Eye (tissue), 1 donor: ENCODE results near the gene HELZ.
A peak's percentile ranks its signal among the peaks of the same experiment; 100 is the strongest.
"Not testable (repeated sequence)": the region's sequence is repeated elsewhere in the genome, so short reads cannot be mapped to it uniquely, and the experiment has no call there.

ENCODE experiments used
- DNase-seq: peaks from one replicate; pipeline ENCODE4 v3.0.0-alpha.2; 2015

Gene HELZ

DNA sequence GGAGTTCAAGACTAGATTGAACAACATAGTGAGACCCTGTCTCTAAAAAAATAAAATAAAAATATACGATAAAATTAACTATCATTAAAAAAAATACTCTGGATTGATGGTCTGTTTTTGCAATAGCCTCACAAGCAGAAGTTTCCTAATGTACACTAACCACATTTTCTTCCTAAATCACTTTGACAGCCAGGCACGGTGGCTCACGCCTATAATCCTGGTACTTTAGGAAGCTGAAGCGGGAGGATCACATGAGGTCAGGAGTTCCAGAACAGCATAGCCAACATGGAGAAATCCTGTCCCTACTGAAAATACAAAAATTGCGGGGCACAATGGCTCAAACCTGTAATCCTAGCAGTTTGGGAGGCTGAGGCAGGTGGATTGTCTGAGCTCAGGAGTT is 64.7 kb downstream of the HELZ start:
- DNase-seq: no peak

GRCh38 chr17:67178555-67178954 is 66.4 kb downstream of the HELZ start:
- no peak for DNase-seq

- DNase-seq: no peak
Measured at GRCh38 chr17:67177732-67178131, 67.3 kb downstream of the HELZ start.

- DNase-seq: no peak
Measured at GRCh38 chr17:67174190-67174589, 70.8 kb downstream of the HELZ start.

GRCh38 chr17:67171560-67171959 is 73.4 kb downstream of the HELZ start:
- no peak for DNase-seq

DNA sequence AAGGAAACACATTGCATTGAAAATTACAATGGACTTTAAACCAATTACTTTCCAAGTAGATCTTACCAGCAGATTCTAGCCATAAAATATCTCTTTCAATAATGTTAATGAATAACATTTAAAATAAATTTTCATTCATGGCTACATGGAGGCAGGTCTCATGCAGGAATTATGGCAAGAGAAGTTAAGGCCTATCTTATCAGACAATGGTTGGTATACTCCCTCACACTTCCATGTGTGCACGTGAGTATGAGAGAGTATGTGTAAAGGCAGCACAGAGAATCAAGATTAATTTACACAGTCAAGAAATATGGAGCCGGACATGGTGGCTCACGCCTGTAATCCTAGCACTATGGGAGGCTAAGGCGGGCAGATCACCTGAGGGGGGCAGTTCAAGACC is 76.5 kb downstream of the HELZ start:
- no peak for DNase-seq

DNA sequence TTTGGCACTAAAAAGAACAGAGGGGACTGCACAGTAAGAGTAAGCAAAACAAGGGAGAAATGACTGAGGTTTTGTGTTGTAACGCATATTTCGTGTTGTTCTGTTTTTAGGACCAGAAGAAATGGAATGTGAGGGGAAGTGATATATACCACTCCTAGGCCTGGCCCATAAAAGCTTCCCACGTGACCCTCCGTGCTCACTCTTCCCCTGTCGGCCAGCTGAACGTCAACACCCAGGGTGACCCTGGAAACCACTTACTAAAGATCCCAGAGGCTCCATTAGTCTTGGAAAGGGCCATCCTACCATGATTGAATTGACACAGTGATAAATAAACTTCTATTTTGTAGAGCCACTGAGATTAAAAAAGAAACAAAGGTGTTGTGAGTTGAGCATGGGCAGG is 79.8 kb downstream of the HELZ start:
- no peak for DNase-seq

GRCh38 chr17:67164302-67164701 is 80.7 kb downstream of the HELZ start:
- DNase-seq: no peak

DNA sequence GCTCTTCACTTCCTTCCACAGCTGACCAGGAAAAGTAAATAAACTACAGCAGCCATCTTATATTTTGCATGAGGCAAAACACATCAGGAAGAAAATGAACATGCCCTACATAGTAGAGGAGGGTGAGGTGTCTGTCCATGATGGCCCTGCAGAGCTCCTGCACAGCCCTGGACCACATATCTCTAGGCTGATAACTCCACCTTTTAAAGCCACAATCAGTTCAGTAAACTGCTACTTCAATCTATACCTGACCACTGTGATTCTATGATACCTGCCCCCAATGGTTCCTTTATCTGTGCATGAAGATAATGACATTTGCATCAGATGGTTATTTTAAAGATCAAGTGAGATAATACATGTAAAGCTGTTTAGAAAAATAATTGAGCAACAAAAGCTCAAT is 82.2 kb downstream of the HELZ start:
- DNase-seq: no peak

- DNase-seq: no peak
Measured at GRCh38 chr17:67161573-67161972, 83.4 kb downstream of the HELZ start.

- DNase-seq: no peak
Measured at GRCh38 chr17:67160791-67161190, 84.2 kb downstream of the HELZ start.

DNA sequence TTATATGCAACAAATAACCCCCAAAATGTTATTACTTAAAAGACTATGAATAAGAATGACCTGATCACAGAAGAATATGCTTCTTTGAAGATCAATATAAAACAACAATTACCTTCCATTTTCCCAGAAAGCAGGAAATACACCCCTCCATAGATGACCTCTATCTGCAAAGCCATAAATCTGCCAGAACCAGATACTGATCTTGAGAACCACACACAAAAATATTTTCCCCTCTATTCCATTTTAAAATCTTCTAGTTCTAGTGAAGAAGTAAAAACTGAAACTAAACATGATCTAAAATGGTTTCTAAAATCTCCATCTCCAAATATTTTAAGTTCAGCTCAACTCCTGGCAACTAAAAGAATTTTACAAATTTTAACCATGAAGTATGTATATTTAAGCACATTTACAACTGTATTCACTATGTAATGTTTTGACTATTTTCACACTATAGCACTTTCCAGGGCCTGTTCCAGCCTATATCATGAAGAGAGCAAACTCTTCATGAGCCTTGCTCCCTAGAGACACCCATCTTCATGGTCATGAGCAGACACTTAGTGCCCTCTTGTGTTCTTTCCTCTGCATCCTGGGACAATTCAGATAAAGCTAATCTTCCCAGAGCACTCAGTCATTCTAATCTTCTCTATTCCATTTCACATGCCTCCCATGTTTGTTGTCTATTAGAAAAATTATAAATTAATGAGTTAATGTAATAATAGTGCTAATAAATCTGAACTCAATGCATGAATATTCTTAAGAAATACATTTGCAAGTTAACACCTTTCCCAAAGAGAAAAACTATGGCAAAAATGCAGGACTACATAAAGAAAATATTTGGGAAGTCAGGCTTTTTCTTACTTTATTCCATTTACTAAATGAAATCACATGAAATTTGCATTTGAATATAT is 87.0 kb downstream of the HELZ start:
- peak; percentile 73 for DNase-seq

DNA sequence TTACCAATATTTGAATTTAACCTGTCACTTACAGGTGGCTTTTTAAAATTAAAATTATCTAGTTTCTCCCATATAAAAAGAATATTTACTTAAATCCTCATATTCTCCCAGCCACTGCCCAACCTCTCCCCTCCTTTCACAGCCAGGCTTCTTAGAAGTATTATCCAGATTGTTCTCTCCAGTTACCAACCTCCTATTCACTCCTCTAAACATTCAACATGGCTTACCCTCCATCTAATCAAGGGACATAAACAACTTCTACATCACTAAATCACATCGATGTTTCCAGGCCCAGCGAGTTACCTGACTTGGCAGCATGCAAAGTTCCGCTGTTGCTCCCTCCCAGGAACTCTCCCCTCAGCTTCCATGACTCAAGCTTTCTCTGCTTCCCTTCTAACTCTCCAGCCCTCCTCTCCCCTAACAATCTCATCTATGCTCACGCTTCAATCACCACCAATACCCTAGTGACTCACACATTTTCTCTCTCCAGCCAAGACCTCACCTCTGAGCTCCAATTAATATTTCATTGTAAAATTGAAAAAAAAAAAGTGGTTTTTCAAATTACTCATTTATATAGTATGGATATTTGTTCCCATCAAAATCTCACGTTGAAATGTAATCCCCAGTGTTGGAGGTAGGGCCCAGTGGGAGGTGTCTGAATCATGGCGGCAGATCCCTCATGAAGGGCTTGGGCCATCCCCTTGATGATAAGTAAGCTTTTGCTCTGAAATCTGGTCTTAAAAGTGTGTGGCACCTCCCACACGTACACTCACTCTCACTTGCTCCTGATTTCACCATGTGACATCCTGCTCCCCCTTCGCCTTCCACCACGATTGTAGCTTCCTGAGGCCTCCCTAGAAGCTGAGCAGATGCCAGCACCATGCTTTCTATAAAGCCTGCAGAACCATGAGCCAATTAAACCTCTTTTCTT is 88.5 kb downstream of the HELZ start:
- no peak for DNase-seq

- no peak for DNase-seq
Measured at GRCh38 chr17:67152824-67153223, 92.2 kb downstream of the HELZ start.

DNA sequence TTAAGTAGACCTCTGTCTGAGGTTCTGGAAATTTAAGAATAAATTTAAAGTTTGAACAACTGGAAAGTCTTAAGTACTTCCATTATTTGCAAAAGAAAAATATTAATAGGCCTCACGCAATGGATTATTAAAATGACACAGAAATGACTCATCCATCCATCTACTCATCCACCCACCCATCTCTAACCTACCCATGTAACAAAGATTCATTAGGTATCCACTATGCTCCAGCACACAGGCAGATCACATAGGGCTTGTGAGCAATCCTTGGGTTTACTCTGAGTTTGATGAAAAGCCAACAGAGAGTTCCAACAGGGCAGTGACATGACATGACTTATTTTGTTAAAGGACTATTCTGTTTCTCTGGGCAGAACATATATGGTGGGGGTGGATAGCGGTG is 93.3 kb downstream of the HELZ start:
- DNase-seq: no peak

DNA sequence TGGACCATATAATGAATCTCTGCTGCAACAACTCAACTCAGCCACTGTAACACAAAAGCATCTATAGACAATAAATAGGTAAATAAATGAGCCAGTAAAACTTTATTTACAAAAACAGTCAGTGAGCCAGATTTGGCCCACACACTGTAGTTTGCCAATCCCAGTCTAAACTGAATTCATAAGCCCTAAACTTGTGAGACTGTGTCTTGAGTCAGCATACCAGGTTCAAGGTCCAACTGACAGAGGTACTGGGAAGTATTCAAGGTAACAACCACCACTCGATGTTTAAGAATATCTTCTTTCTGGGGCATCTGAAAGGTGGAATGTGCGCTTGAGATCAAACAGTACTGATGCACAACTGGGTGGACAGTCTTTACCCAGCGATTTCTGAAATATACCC is 94.2 kb downstream of the HELZ start:
- no peak for DNase-seq

GRCh38 chr17:67148352-67148751 is 96.6 kb downstream of the HELZ start:
- DNase-seq: no peak

DNA sequence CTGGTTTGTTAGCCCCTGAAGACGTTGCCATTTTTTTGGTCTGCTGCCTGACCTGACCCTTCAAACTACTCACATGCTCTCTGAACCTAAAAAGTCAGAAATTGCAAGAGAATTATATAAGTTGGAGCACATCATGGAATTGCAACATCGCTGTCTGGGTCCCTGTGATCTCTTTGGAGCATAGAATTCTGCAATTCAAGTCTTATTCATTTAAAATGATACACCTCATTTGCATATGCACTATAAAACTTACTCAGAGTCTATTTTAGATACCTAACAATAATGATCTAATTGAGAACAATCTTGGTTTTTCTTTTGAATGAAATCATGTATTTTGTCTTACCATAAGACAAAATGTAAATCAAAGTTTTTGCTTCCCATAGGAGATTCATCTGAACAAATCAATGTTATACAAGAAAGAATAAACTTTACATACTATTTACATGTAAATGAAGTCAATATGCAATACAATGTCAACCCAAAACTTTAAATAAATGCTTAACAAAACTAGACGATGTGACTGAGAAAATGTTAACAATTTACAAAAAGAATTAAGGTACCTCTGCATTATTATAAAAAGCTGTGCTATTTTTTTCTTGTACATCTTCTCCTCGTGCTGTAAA is 99.7 kb downstream of the HELZ start:
- DNase-seq: no peak

DNA sequence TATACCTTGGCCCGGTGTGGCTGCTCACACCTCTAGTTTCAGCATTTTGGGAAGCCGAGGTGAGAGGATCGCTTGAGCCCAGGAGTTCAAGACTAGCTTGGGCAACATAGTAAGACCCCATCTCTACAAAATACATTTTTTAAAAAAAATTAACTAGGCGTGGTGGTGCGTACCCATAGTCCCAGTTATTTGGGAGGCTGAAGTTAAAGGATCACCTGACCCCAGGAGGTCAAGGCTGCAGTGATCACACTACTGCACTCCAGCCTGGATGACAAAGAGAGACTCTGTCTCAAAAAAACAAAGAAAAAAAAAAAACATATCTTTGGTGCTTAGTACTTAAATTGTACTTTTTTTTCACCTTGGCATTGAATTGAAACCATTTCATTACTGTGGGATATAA is 101.7 kb downstream of the HELZ start:
- DNase-seq: no peak

DNA sequence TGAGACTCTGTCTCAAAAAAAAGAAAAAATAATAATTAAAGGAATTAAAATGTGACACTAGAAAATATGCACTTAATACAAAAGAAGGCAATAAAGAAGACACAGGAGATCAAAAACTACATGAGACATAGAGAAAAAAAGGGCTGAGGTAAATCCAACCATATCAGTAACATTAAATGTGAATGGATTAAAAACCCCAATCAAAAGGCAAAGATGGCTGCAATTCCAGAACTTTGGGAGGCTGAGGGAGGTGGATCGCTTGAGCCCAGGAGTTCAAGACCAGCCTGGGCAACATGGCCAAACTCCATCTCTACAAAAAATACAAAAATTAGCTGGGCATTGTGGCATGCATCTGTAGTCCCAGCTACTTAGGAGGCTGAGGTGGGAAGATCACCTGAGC is 103.0 kb downstream of the HELZ start:
- DNase-seq: not testable (repeated sequence)

DNA sequence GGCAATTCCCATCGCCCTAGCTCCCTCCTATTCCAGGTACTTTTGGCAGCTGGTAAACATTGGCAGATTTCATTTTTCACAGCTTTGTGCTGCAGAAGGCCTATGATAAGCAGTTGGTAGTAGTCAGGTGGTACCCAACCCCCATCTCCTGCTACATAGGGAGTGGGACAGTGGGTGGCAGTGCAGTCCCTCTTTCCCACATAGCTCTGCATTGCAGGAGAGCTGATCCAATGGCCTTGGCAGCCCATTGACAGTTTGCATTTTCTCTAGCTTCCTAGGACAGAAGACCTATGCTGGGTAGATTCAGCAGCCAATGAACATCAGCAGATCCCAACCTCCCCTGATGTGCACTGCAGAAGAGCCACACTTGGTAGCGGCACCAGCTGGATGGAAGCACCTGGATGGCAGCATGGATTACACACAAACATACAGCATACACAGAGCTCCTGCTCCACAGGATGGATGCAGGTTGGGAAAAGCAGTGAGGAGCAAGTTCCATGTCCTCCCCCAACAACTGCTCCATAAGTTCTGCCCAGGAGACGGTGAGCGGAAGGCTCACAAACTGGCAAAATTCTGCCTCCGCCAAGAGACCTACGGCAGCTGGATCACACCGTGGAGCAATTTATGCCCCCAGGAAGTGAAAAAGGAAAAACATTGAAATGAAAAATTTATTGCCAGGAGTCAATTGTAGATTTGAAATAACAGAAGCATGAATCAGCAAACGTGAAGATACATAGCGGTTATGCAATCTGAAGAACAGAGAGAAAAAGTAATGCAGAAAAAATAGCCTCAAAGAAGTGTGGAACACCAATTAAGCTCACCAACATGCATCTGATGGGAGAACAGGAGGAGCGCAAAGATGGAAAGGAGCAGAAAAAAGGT is 105.0 kb downstream of the HELZ start:
- DNase-seq: no peak

DNA sequence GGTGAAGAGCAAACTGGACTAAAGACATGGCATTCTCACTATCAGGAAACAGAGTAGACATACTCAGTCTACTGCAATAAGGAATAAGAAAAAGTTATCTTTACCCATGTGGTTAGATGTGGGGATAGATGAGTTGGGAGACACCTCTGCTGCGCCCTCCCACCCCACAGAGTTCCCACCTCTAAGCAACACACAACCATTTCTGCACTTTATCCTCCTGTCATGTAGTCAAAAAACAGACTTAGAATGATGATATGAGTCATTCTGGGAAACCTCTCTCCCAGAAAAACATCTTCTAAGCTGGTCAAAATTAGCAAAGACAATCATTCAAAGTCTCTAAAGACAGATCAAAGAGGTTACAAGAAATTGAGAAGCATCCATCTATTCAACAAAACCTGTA is 105.7 kb downstream of the HELZ start:
- no peak for DNase-seq
